ENCODE results near the gene ZNF761. TPM values are rescaled to one million over a fixed set of nuclear protein-coding genes. Genes with fewer than 3 reads are reported as not detected.
"Not testable (repeated sequence)": the region's sequence is repeated elsewhere in the genome, so short reads cannot be mapped to it uniquely, and the experiment has no call there.

The ZNF761 gene
- total and polyA plus RNA-seq, 11 donors: 2.6 to 5.5 (median 3.8) TPM

DNA sequence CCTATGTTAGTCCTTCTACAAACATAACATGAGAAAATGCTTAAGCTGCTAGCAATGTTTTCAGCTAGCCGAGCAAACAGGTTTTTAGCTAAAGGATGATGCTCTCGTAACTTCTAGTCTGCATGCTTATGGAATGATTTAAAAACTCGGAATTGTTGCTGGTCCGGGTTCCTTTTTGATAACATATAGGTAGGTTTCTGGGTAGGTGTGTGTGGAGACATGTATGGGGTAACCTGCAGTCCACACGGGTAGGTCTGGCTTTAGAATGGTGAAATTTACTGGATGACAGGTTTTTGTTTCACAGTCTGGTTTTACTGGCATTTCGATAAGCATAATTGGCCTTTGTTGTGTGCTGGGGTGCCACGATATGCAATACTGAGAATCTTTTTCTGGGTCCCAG lies 40.1 kb downstream of the ZNF761 start:
- no peak overlapping the region for H3K27ac ChIP-seq
- no peaks in the 10 kb centered on the region for H3K27me3 ChIP-seq
- DNase-seq (no peak), ATAC-seq (no peak)
- H3K4me1 ChIP-seq: peaks cover 0 to 19% (median 7%) of the 10 kb centered on the region in 12 donors
- intact Hi-C loops (cut with DNase I): no loop called here
- H3K9me3 ChIP-seq: peaks cover 0 to 12% (median 0%) of the 10 kb centered on the region in 12 donors
- TF ChIP-seq, protein P1, sequence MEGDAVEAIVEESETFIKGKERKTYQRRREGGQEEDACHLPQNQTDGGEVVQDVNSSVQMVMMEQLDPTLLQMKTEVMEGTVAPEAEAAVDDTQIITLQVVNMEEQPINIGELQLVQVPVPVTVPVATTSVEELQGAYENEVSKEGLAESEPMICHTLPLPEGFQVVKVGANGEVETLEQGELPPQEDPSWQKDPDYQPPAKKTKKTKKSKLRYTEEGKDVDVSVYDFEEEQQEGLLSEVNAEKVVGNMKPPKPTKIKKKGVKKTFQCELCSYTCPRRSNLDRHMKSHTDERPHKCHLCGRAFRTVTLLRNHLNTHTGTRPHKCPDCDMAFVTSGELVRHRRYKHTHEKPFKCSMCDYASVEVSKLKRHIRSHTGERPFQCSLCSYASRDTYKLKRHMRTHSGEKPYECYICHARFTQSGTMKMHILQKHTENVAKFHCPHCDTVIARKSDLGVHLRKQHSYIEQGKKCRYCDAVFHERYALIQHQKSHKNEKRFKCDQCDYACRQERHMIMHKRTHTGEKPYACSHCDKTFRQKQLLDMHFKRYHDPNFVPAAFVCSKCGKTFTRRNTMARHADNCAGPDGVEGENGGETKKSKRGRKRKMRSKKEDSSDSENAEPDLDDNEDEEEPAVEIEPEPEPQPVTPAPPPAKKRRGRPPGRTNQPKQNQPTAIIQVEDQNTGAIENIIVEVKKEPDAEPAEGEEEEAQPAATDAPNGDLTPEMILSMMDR (IDR thresholded peaks at IDR 0.05): no peak
- no peak for TF ChIP-seq POLR2A (IDR thresholded peaks at IDR 0.05)
- H3K4me3 ChIP-seq: no peak overlapping the region
- peaks cover 0 to 14% (median 0%) of the 10 kb centered on the region in 9 donors for H3K36me3 ChIP-seq
- 93 to 97% (median 95%) methylated on average over 7 of the region's 7 CpGs for WGBS, 4 donors

DNA sequence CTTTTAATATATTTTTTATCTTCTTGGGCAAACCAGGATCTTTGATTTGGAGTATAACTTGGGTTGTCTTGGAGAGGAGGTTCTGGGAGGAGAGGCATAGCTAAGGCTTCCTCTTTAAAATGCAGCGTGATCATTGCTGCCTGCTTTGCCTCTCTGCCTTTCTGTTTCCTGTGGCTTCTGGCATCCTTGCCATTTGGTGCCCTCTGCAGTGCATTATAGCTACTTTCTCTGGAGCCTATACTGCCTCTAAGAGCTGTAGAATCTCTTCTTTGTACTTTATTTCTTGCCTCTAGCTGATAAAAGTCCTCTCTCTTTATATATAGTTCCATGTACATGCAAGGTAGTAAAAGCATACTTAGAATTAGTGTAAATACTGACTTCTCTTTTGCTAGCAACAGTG lies 43.0 kb downstream of the ZNF761 start:
- H3K36me3 ChIP-seq: peaks cover 0 to 35% (median 6%) of the 10 kb centered on the region in 9 donors
- peaks cover 0 to 38% (median 8%) of the 10 kb centered on the region in 12 donors for H3K9me3 ChIP-seq
- not testable (repeated sequence) for H3K27ac ChIP-seq, H3K4me1 ChIP-seq, DNase-seq, ATAC-seq, H3K4me3 ChIP-seq, H3K27me3 ChIP-seq
- intact Hi-C loops (cut with DNase I): loop anchor here in 1 of 10 donors (2.0 kb wide), 1 partner anchor 38 kb away; no protein-coding TSS in a partner anchor
- 77 to 93% (median 86%) methylated on average over 1 of the region's 1 CpG for WGBS, 4 donors

DNA sequence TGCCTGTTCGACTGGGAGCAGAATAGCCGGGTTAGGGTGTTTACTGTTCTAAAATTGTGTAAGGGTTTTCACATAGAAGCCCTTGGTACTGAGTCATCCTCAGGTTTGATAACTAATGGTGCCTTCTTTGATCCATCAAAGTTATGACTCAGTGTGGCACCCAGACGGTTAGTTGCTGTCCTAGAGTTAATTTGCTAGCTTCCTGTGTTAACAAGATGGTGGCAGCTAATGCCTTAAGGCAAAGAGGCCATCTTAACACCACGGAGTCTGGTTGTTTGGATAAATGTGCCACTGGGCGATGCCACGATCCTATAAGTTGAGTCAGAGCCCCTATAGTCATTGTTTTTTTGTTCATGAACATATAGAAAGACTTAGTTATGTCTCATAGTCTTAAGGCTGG lies 43.7 kb downstream of the ZNF761 start:
- not testable (repeated sequence) for H3K27ac ChIP-seq, H3K4me1 ChIP-seq, H3K27me3 ChIP-seq, DNase-seq, ATAC-seq, H3K4me3 ChIP-seq
- Histone ChIP-seq H3K9me3 (peaks cover 0 to 44% (median 15%) of the 10 kb centered on the region in 12 donors), H3K36me3 (peaks cover 0 to 37% (median 9%) of the 10 kb centered on the region in 9 donors)
- intact Hi-C loops (cut with DNase I): loop anchor here in 1 of 10 donors (2.0 kb wide), 1 partner anchor 39 kb away; no protein-coding TSS in a partner anchor
- 86 to 88% (median 87%) methylated on average over 6 of the region's 6 CpGs for WGBS, 4 donors

DNA sequence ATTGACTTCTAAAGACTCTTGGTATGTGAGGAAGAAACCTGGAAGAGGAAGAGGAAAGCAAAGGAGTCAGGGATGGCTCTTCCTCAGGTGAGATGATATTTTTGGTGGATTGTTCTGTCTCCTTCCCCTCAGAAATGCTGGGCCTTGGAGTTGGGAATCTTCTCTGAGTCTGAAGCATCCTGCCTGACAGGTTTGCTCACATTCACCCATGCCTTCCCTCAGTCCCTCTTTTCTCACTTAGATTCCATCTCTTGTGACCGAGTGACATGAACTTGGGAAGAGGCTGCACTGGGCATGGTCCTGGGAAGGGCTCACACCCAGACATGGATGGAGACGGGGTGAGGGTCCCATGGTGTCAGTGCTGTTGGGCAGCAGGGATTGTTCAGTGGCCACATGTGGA lies 52.0 kb downstream of the ZNF761 start:
- Histone ChIP-seq H3K36me3 (peaks cover 0 to 57% (median 31%) of the 10 kb centered on the region in 9 donors), H3K9me3 (peaks cover 0 to 71% (median 26%) of the 10 kb centered on the region in 12 donors)
- H3K4me1 ChIP-seq; intact Hi-C loops (cut with DNase I); ATAC-seq; H3K27me3 ChIP-seq; DNase-seq; H3K4me3 ChIP-seq; H3K27ac ChIP-seq: not testable (repeated sequence)
- WGBS, 4 donors: 89 to 98% (median 95%) methylated on average over 2 of the region's 2 CpGs

DNA sequence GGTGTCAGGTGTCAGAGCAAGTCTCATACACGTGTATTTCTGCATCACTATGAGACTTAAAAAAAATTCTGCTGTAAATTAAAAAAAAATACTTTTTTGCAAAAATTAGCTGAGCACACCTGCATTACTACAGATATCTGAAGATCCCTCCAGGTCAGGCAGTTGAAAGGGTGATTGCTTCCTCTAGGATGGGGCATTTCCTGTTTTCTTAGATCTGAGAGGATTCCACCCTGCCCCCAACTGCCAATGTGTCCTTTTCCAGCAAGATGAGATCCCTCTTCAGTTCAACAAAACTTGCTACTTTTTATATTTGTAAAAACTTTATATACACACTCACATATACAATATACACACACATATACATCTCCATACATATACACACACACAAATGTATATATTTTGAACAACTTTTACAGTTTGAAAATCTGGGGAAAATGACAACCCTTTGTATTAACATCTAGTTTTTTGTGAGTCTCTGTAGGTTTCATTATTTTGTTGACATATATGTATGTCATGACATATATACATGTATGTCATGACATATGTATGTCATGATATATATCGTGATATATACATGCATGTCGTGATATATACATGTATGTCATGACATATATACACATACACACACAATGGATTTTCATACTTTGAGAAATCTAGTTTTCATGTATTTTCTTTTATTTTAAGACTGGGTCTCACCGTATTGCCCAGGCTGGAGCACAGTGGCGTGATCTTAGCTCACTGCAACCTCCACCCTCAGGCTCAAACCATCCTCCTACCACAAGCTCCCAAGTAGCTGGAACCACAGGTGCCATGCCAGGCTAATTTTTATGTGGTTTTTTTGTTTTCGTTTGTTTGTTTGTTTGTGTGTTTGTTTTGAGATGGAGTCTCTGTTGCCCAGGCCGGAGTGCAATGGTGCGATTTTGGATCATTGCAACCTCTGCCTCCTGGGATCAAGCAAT lies 53.5 kb downstream of the ZNF761 start:
- H3K36me3 ChIP-seq: peaks cover 0 to 63% (median 34%) of the 10 kb centered on the region in 9 donors
- H3K27ac ChIP-seq: no peak overlapping the region
- no peak overlapping the region for H3K4me3 ChIP-seq
- intact Hi-C loops (cut with DNase I): no loop called here
- H3K4me1 ChIP-seq: no peaks in the 10 kb centered on the region
- no peaks in the 10 kb centered on the region for H3K27me3 ChIP-seq
- 77 to 87% (median 82%) methylated on average over 8 of the region's 8 CpGs for WGBS, 4 donors
- no peak for TF ChIP-seq POLR2A (IDR thresholded peaks at IDR 0.05)
- TF ChIP-seq, protein P1 (IDR thresholded peaks at IDR 0.05): no peak
- DNase-seq (no peak), ATAC-seq (no peak)
- peaks cover 0 to 73% (median 18%) of the 10 kb centered on the region in 12 donors for H3K9me3 ChIP-seq
